Endothelial cell of umbilical vein (primary cell): ENCODE results near the gene CGAS. TPM values are rescaled to one million over a fixed set of nuclear protein-coding genes. Genes with fewer than 3 reads are reported as not detected.

Experiments used
- BruUV-seq: library from RNA; stranded (reverse); fragments of 400-500 nt; replicated peaks from 2 replicates; lab custom pipeline; 2021; lab: Mats Ljungman, UMichigan
- CTCF ChIA-PET: fragments of 300-600, 350-600 bp; sonication (Branson Sonifier 250); formaldehyde crosslinking; loops from one replicate; lab custom pipeline; 2021; ENCODE audit warnings: antibody characterized with exemption, inconsistent platforms; lab: Charles Lee
- POLR2A ChIA-PET: fragments of 300-600, 350-600 bp; sonication (Branson Sonifier 250); formaldehyde crosslinking; loops from one replicate; lab custom pipeline; 2021; ENCODE audit warnings: antibody characterized with exemption, inconsistent platforms; lab: Charles Lee
- DNase-seq: peaks from one replicate; pipeline ENCODE4 v3.0.0-alpha.2; 2011; ENCODE audit warnings: low read depth, low spot score
- FAIRE-seq: peaks from 2 replicates; lab custom pipeline; 2011; peaks lifted over from hg19 to GRCh38; lab: Jason Lieb, UNC
- H2AFZ ChIP-seq: 2 replicates; pipeline ENCODE4 v1.6.0; 2012; ENCODE audit warnings: low read depth, low read length, control low read depth, inconsistent platforms
- H3K27ac ChIP-seq: 2 replicates; pipeline ENCODE4 v1.5.1; 2011; ENCODE audit warnings: low read depth, mild to moderate bottlenecking, control low read depth, low read length, moderate library complexity; ENCODE audit not compliant: insufficient read depth
- H3K27me3 ChIP-seq, 2 experiments: 2 replicates each; pipeline versions ENCODE4 v1.6.0 to v1.6.1; 2011; ENCODE audit warnings: low read length in 2 of 2, mixed read lengths in 1 of 2; ENCODE audit not compliant: control insufficient read depth in 2 of 2, insufficient read depth in 2 of 2
- H3K36me3 ChIP-seq, 2 experiments: 2 replicates in 1 of 2; 3 replicates in 1 of 2; pipeline ENCODE4 v1.5.1; 2011; ENCODE audit warnings: low read length in 2 of 2, mild to moderate bottlenecking in 1 of 2, moderate library complexity in 1 of 2; ENCODE audit not compliant: control insufficient read depth in 2 of 2, insufficient read depth in 2 of 2; ENCODE audit errors: extremely low read depth in 1 of 2
- H3K4me1 ChIP-seq: 3 replicates; pipeline ENCODE4 v1.5.1; 2011; ENCODE audit warnings: mild to moderate bottlenecking, low read length; ENCODE audit not compliant: control insufficient read depth, insufficient read depth; ENCODE audit errors: extremely low read depth
- H3K4me2 ChIP-seq: 2 replicates; pipeline ENCODE4 v1.6.1; 2011; ENCODE audit warnings: low read length, control low read depth, mixed read lengths; ENCODE audit not compliant: insufficient read depth
- H3K4me3 ChIP-seq, 3 experiments: fragments of 200-600 bp in 1 of 3; sonication (generic), shearing (Covaris generic) in 1 of 3; replicated peaks in 1 of 3; 2 replicates each; pipeline ENCODE4 v1.5.1; 2011 to 2016; ENCODE audit warnings: control low read depth in 3 of 3, low read length in 3 of 3, mild to moderate bottlenecking in 2 of 3, inconsistent platforms in 1 of 3, low read depth in 1 of 3, moderate library complexity in 1 of 3; ENCODE audit not compliant: insufficient read depth in 1 of 3
- H3K79me2 ChIP-seq: 2 replicates; pipeline ENCODE4 v1.6.0; 2012; ENCODE audit warnings: low read length, inconsistent platforms; ENCODE audit not compliant: control insufficient read depth, insufficient read depth
- H3K9ac ChIP-seq: replicated peaks from 2 replicates; pipeline ENCODE3; 2011; ENCODE audit warnings: low read length, control low read depth; ENCODE audit not compliant: insufficient read depth; ENCODE audit errors: extremely low read depth
- H3K9me1 ChIP-seq: replicated peaks from 3 replicates; pipeline ENCODE4 v1.6.0; 2011; ENCODE audit warnings: mild to moderate bottlenecking, low read length; ENCODE audit not compliant: control insufficient read depth, insufficient read depth; ENCODE audit errors: extremely low read depth
- H3K9me3 ChIP-seq: replicated peaks from 2 replicates; pipeline ENCODE4 v1.5.1; 2012; ENCODE audit warnings: low read length, inconsistent platforms; ENCODE audit not compliant: control insufficient read depth, insufficient read depth
- H4K20me1 ChIP-seq: replicated peaks from 2 replicates; pipeline ENCODE3; 2011; ENCODE audit warnings: mild to moderate bottlenecking, low read length; ENCODE audit not compliant: control insufficient read depth, insufficient read depth; ENCODE audit errors: extremely low read depth
- CTCF ChIP-seq, 2 donors: IDR thresholded peaks; 1 replicate in 1 of 2; 2 replicates in 1 of 2; pipeline ENCODE4 v1.5.1; 2011; ENCODE audit warnings: low read length in 2 of 2, mild to moderate bottlenecking in 2 of 2, moderate library complexity in 2 of 2, control low read depth in 1 of 2, inconsistent platforms in 1 of 2, low read depth in 1 of 2; ENCODE audit not compliant: insufficient read depth in 1 of 2; ENCODE audit errors: extremely low read depth in 1 of 2
- EZH2 ChIP-seq: IDR thresholded peaks from 2 replicates; pipeline ENCODE4 v1.6.1; 2012; ENCODE audit warnings: borderline replicate concordance, low read depth, mild to moderate bottlenecking, moderate library complexity, low read length, inconsistent platforms; ENCODE audit not compliant: severe bottlenecking
- FOS ChIP-seq: IDR thresholded peaks from 2 replicates; pipeline ENCODE4 v1.6.1; 2011; ENCODE audit warnings: mild to moderate bottlenecking, low read length, moderate library complexity, borderline replicate concordance; ENCODE audit not compliant: insufficient read depth
- GATA2 ChIP-seq: IDR thresholded peaks from 2 replicates; pipeline ENCODE4 v1.7.0; 2011; ENCODE audit warnings: low read depth, mild to moderate bottlenecking, moderate library complexity, mixed read lengths, low read length; ENCODE audit not compliant: insufficient read length, insufficient read depth
- JUN ChIP-seq: IDR thresholded peaks from 2 replicates; pipeline ENCODE4 v1.6.1; 2011; ENCODE audit warnings: borderline replicate concordance, low read depth; ENCODE audit not compliant: insufficient read length, insufficient read depth
- MAX ChIP-seq: IDR thresholded peaks from 2 replicates; pipeline ENCODE4 v1.6.1; 2011; ENCODE audit not compliant: insufficient read depth, insufficient read length
- MYC ChIP-seq: IDR thresholded peaks from one replicate; pipeline ENCODE4 v1.6.1; 2011; ENCODE audit warnings: mild to moderate bottlenecking, low read depth, low read length
- POLR2A ChIP-seq: IDR thresholded peaks from 2 replicates; pipeline ENCODE4 v1.6.1; 2012; ENCODE audit warnings: low read depth, mild to moderate bottlenecking, control low read depth, low read length
- POLR2AphosphoS5 ChIP-seq: IDR thresholded peaks from 2 replicates; pipeline ENCODE4 v1.6.1; 2012; ENCODE audit warnings: low read depth, mild to moderate bottlenecking, control low read depth, low read length, moderate library complexity; ENCODE audit not compliant: insufficient read depth
- dilution Hi-C: fragments of 300-500 bp; cut with MboI; formaldehyde crosslinking; loops from one replicate; pipeline ENCODE4 v1.15.0; 2019; ENCODE audit warnings: low sequenced_read_pairs; ENCODE audit not compliant: extremely low pct_ligation_motif_present
- intact Hi-C: fragments of 100-400 bp; cut with micrococcal nuclease; formaldehyde crosslinking; loops from one replicate; pipeline ENCODE4 v1.10.0; 2022
- polyA plus RNA-seq, 4 experiments: library from polyadenylated mRNA; depleted of rRNA in 3 of 4; stranded (reverse) in 3 of 4; unstranded in 1 of 4; fragments of >200 nt; gene quantifications; 2 replicates each; pipeline versions ENCODE4 v1.2.1 to v1.2.3, GENCODE V29; 2011 to 2012; ENCODE audit warnings: missing spikeins in 1 of 4
- total RNA-seq: library from RNA; stranded (reverse); gene quantifications from 2 replicates; pipeline ENCODE4 v1.2.3, GENCODE V29; 2021

The CGAS gene
- total and polyA plus RNA-seq, 2 donors (not counting 3 experiments of a cell fraction or from before 2014, with no cell fraction given): 1.9 to 7.4 TPM

GRCh38 chr6:73477407-73477806 lies 25.3 kb upstream of the CGAS start:
- DNase-seq (no peak), FAIRE-seq (no peak)
- BruUV-seq: no TSS peak
- no peaks in the 10 kb centered on the region for H3K4me1 ChIP-seq
- H3K9ac ChIP-seq: no peak overlapping the region
- CTCF ChIA-PET: interaction anchor here (0.7 kb wide), 1 partner anchor 15 kb away, joined by 3 read pairs; the partner anchor contains the start of gene MTO1
- no peaks in the 10 kb centered on the region for H4K20me1 ChIP-seq
- H3K27ac ChIP-seq: no peak overlapping the region
- POLR2A ChIA-PET: no interaction called here
- intact Hi-C loops (no loop called here), dilution Hi-C loops (no loop called here)
- H3K36me3 ChIP-seq: peaks cover 17 to 22% of the 10 kb centered on the region in 2 experiments
- TF ChIP-seq MYC (no peak), JUN (no peak), FOS (no peak), POLR2AphosphoS5 (no peak), GATA2 (no peak), POLR2A (no peak), EZH2 (no peak), CTCF (IDR thresholded peaks at IDR 0.05; ENCODE audit: extremely low read depth in 1 of 2, insufficient read depth in 1 of 2, low read depth in 1 of 2, low read length in 2 of 2) (no peak), MAX (no peak)
- H3K4me3 ChIP-seq: no peak overlapping the region
- H3K79me2 ChIP-seq: no peaks in the 10 kb centered on the region
- no peaks in the 10 kb centered on the region for H3K9me3 ChIP-seq
- no peaks in the 10 kb centered on the region for H3K27me3 ChIP-seq
- no peak overlapping the region for H3K4me2 ChIP-seq
- H3K9me1 ChIP-seq: no peaks in the 10 kb centered on the region
- H2AFZ ChIP-seq: no peak overlapping the region
